Keratinocyte (primary cell): ENCODE data around the gene COL11A2. TPM values are rescaled to one million over a fixed set of nuclear protein-coding genes. Genes with fewer than 3 reads are reported as not detected.

Experiments used
- DNase-seq: peaks from one replicate; pipeline ENCODE4 v3.0.0-alpha.2; 2011; ENCODE audit warnings: low read depth, missing footprints, low spot score
- FAIRE-seq: peaks from 2 replicates; lab custom pipeline; 2011; peaks lifted over from hg19 to GRCh38; lab: Jason Lieb, UNC
- H2AFZ ChIP-seq: 2 replicates; pipeline ENCODE4 v1.6.0; 2012; ENCODE audit warnings: low read length, control low read depth, inconsistent platforms; ENCODE audit not compliant: control insufficient read depth
- H3K27ac ChIP-seq: 2 replicates; pipeline ENCODE4 v1.5.1; 2011; ENCODE audit warnings: low read length; ENCODE audit not compliant: control insufficient read depth, insufficient read depth
- H3K27me3 ChIP-seq: 3 replicates; pipeline ENCODE4 v1.6.0; 2011; ENCODE audit warnings: low read length; ENCODE audit not compliant: control insufficient read depth, insufficient read depth; ENCODE audit errors: extremely low read depth
- H3K36me3 ChIP-seq, 2 experiments: 2 replicates in 1 of 2; 3 replicates in 1 of 2; pipeline ENCODE4 v1.5.1; 2011; ENCODE audit warnings: low read length in 2 of 2, mild to moderate bottlenecking in 1 of 2; ENCODE audit not compliant: control insufficient read depth in 2 of 2, insufficient read depth in 2 of 2; ENCODE audit errors: extremely low read depth in 1 of 2
- H3K4me1 ChIP-seq: 3 replicates; pipeline ENCODE4 v1.5.1; 2011; ENCODE audit warnings: low read length; ENCODE audit not compliant: control insufficient read depth, insufficient read depth; ENCODE audit errors: extremely low read depth
- H3K4me2 ChIP-seq: 3 replicates; pipeline ENCODE4 v1.6.0; 2011; ENCODE audit warnings: low read depth, low read length; ENCODE audit not compliant: control insufficient read depth, insufficient read depth; ENCODE audit errors: extremely low read depth
- H3K4me3 ChIP-seq, 3 experiments: fragments of 200-600 bp in 1 of 3; sonication (generic) in 1 of 3; 2 replicates in 2 of 3; 3 replicates in 1 of 3; pipeline ENCODE4 v1.5.1; 2011 to 2016; ENCODE audit warnings: low read length in 3 of 3, mild to moderate bottlenecking in 3 of 3, control low read depth in 2 of 3, inconsistent platforms in 1 of 3, low read depth in 1 of 3, mixed read lengths in 1 of 3, mixed run types in 1 of 3, moderate library complexity in 1 of 3; ENCODE audit not compliant: control insufficient read depth in 2 of 3, insufficient read depth in 2 of 3; ENCODE audit errors: extremely low read depth in 1 of 3
- H3K79me2 ChIP-seq: 2 replicates; pipeline ENCODE4 v1.6.0; 2012; ENCODE audit warnings: low read length; ENCODE audit not compliant: control insufficient read depth, insufficient read depth
- H3K9ac ChIP-seq: 3 replicates; pipeline ENCODE4 v1.6.0; 2011; ENCODE audit warnings: low read length; ENCODE audit not compliant: control insufficient read depth, insufficient read depth; ENCODE audit errors: extremely low read depth
- H3K9me1 ChIP-seq: 3 replicates; pipeline ENCODE4 v1.6.0; 2011; ENCODE audit warnings: low read length; ENCODE audit not compliant: control insufficient read depth, insufficient read depth; ENCODE audit errors: extremely low read depth
- H3K9me3 ChIP-seq: 2 replicates; pipeline ENCODE4 v1.5.1; 2012; ENCODE audit warnings: low read depth, low read length; ENCODE audit not compliant: control insufficient read depth
- H4K20me1 ChIP-seq: 3 replicates; pipeline ENCODE4 v1.6.0; 2011; ENCODE audit warnings: low read length; ENCODE audit not compliant: control insufficient read depth, insufficient read depth; ENCODE audit errors: extremely low read depth
- EZH2 ChIP-seq: IDR thresholded peaks from one replicate; pipeline ENCODE4 v1.6.1; 2012; ENCODE audit warnings: inconsistent platforms, mild to moderate bottlenecking, low read length, moderate library complexity
- dilution Hi-C: fragments of 300-500 bp; cut with MboI; formaldehyde crosslinking; loops from one replicate; pipeline ENCODE4 v1.7.0; 2020; ENCODE audit warnings: low sequenced_read_pairs; ENCODE audit not compliant: extremely low pct_ligation_motif_present
- polyA plus RNA-seq, 5 experiments: library from polyadenylated mRNA; depleted of rRNA in 3 of 5; stranded (reverse) in 3 of 5; stranded (forward) in 1 of 5; unstranded in 1 of 5; fragments of >200 nt; gene quantifications; 1 replicate in 1 of 5; 2 replicates in 3 of 5; 3 replicates in 1 of 5; pipeline versions ENCODE4 v1.2.1 to v1.2.3, GENCODE V29; 2011 to 2012; ENCODE audit warnings: missing spikeins in 2 of 5, low read depth in 1 of 5, low replicate concordance in 1 of 5
- TF ChIP-seq, protein P1 (sequence below), 3 experiments: IDR thresholded peaks in 1 of 3; conservative IDR thresholded peaks in 1 of 3; optimal IDR thresholded peaks in 1 of 3; 2 replicates in 2 of 3; 3 replicates in 1 of 3; pipeline versions ENCODE3 to v1.5.1; 2011; ENCODE audit warnings: low read length in 3 of 3, mild to moderate bottlenecking in 3 of 3, moderate library complexity in 2 of 3, control low read depth in 1 of 3, inconsistent platforms in 1 of 3; ENCODE audit not compliant: insufficient read depth in 2 of 3; ENCODE audit errors: extremely low read depth in 1 of 3

The COL11A2 gene
- polyA plus RNA-seq, 1 donor (not counting 4 experiments of a cell fraction or from before 2014, with no cell fraction given) = 0.08 TPM

DNA sequence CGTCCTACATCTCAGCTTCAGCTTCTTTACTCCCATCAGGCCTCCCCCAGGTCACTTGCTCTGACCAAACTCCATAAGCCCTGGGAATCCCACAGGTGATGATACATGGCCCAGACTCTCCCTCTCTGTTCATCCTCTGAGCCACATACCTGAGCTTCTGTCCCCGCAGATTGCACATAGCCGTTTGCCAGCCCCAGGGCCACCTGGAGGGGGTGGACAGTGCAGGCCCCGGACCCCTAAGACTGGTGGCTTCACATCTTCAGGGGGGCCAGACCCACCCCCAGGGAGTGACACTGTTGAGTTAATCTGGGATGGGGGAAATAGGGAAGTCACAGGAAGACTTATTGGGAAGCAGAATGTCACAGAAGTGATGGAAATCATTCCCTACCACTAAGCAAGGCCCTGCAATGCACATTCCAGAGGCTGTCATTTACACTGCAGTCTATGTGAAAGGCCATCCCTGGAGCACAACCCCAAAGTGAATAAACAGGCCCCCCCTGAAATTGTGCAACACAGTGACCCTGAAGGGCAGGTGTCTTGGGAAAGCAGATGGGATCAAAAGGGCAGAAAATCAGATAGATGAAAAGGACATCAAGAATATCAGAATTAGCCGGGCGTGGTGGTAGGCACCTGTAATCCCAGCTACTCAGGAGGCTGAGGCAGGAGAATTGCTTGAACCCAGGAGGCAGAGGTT is 6.0 kb upstream of the COL11A2 start:
- H3K79me2 ChIP-seq = peaks cover 32% of the 10 kb centered on the region
- peaks cover 25 to 31% of the 10 kb centered on the region in 2 experiments for H3K36me3 ChIP-seq
- H3K9ac ChIP-seq = no peak overlapping the region
- H3K4me3 ChIP-seq = no peak overlapping the region
- H3K27me3 ChIP-seq = no peaks in the 10 kb centered on the region
- H3K4me1 ChIP-seq = peaks cover 20% of the 10 kb centered on the region
- no peaks in the 10 kb centered on the region for H3K9me3 ChIP-seq
- FAIRE-seq = no peak
- dilution Hi-C loops = no loop called here
- H4K20me1 ChIP-seq = peaks cover 3% of the 10 kb centered on the region
- H3K4me2 ChIP-seq = no peak overlapping the region
- no peak for DNase-seq
- H2AFZ ChIP-seq = no peak overlapping the region
- peaks cover 5% of the 10 kb centered on the region for H3K9me1 ChIP-seq
- no peak overlapping the region for H3K27ac ChIP-seq
- no peak for TF ChIP-seq EZH2
- TF ChIP-seq, protein P1, sequence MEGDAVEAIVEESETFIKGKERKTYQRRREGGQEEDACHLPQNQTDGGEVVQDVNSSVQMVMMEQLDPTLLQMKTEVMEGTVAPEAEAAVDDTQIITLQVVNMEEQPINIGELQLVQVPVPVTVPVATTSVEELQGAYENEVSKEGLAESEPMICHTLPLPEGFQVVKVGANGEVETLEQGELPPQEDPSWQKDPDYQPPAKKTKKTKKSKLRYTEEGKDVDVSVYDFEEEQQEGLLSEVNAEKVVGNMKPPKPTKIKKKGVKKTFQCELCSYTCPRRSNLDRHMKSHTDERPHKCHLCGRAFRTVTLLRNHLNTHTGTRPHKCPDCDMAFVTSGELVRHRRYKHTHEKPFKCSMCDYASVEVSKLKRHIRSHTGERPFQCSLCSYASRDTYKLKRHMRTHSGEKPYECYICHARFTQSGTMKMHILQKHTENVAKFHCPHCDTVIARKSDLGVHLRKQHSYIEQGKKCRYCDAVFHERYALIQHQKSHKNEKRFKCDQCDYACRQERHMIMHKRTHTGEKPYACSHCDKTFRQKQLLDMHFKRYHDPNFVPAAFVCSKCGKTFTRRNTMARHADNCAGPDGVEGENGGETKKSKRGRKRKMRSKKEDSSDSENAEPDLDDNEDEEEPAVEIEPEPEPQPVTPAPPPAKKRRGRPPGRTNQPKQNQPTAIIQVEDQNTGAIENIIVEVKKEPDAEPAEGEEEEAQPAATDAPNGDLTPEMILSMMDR (optimal IDR thresholded peaks at IDR 0.05 in 1 of 3, IDR thresholded peaks at IDR 0.05 in 1 of 3, conservative IDR thresholded peaks at IDR 0.05 in 1 of 3; ENCODE audit: extremely low read depth in 1 of 3, insufficient read depth in 2 of 3, low read length in 3 of 3) = no peak

GRCh38 chr6:33197431-33198048 is 5.3 kb upstream of the COL11A2 start:
- Histone ChIP-seq H3K36me3 (peaks cover 19 to 25% of the 10 kb centered on the region in 2 experiments), H3K9me3 (no peaks in the 10 kb centered on the region), H3K4me3 (no peak overlapping the region), H2AFZ (no peak overlapping the region), H3K4me2 (no peak overlapping the region), H3K79me2 (peaks cover 26% of the 10 kb centered on the region), H3K27me3 (peaks cover 6% of the 10 kb centered on the region), H3K4me1 (peaks cover 20% of the 10 kb centered on the region), H4K20me1 (peaks cover 3% of the 10 kb centered on the region), H3K27ac (no peak overlapping the region), H3K9ac (no peak overlapping the region), H3K9me1 (peaks cover 5% of the 10 kb centered on the region)
- FAIRE-seq (peak; percentile 39), DNase-seq (no peak)
- TF ChIP-seq EZH2 = no peak
- TF ChIP-seq, protein P1 (optimal IDR thresholded peaks at IDR 0.05 in 1 of 3, IDR thresholded peaks at IDR 0.05 in 1 of 3, conservative IDR thresholded peaks at IDR 0.05 in 1 of 3; ENCODE audit: extremely low read depth in 1 of 3, insufficient read depth in 2 of 3, low read length in 3 of 3) = peak in 2 of 3 experiments; percentile 81 to 92
- dilution Hi-C loops = no loop called here
